K562 (cell line): ENCODE measurements around the gene SOAT2. TPM values are rescaled to one million over a fixed set of nuclear protein-coding genes. Genes with fewer than 3 reads are reported as not detected.

Experiments used
- ATAC-seq: fragments of 200-7000 bp; cut with Tn5 transposase; 3 replicates; pipeline ENCODE4 v1.9.1; 2020; ENCODE audit warnings: moderate library complexity
- BruUV-seq: library from RNA; stranded (reverse); fragments of 400-500 nt; replicated peaks from 2 replicates; lab custom pipeline; 2021; lab: Mats Ljungman, UMichigan
- CTCF ChIA-PET: fragments of 300-600 bp; formaldehyde crosslinking; extraction: SDS; loops from one replicate; lab custom pipeline; 2021; ENCODE audit warnings: low intra/inter-chr PET ratio; lab: Yijun Ruan, JAX
- POLR2A ChIA-PET: fragments of 300-600, 350-650 bp; sonication (Branson Sonifier 250); formaldehyde crosslinking; extraction: SDS; loops from one replicate; lab custom pipeline; 2021; ENCODE audit warnings: antibody characterized with exemption, inconsistent platforms; lab: Yijun Ruan, JAX
- DNase-seq, 4 experiments: peaks; one replicate each; pipeline versions ENCODE4 v3.0.0 to v3.0.0-alpha.2; 2011 to 2018; ENCODE audit warnings: low spot score in 3 of 4, mixed read lengths in 3 of 4; ENCODE audit errors: extremely low read depth in 1 of 4
- FAIRE-seq: peaks from 2 replicates; lab custom pipeline; 2011; peaks lifted over from hg19 to GRCh38; lab: Jason Lieb, UNC
- H2AFZ ChIP-seq: 2 replicates; pipeline ENCODE4 v1.6.0; 2011; ENCODE audit warnings: low read depth, low read length, control low read depth, inconsistent platforms
- H3K27ac ChIP-seq: fragments of 200-600 bp; 3 replicates; pipeline ENCODE4 v1.8.0; 2011; ENCODE audit warnings: low read depth, mild to moderate bottlenecking, control low read depth, inconsistent platforms, low read length, moderate library complexity, mixed read lengths; ENCODE audit errors: extremely low read depth
- H3K27me3 ChIP-seq, 2 experiments: fragments of 300-600 bp in 1 of 2; 2 replicates in 1 of 2; 3 replicates in 1 of 2; pipeline versions ENCODE4 v1.6.0 to v1.8.0; 2011; ENCODE audit warnings: inconsistent platforms in 2 of 2, low read length in 2 of 2, mild to moderate bottlenecking in 1 of 2, mixed read lengths in 1 of 2, moderate library complexity in 1 of 2; ENCODE audit not compliant: control insufficient read depth in 2 of 2, insufficient read depth in 2 of 2
- H3K36me3 ChIP-seq: fragments of 300-600 bp; 3 replicates; pipeline ENCODE4 v1.8.0; 2011; ENCODE audit warnings: mild to moderate bottlenecking, low read length, inconsistent platforms; ENCODE audit not compliant: control insufficient read depth, insufficient read depth
- H3K4me1 ChIP-seq, 2 experiments: fragments of 200-600 bp in 1 of 2; replicated peaks in 1 of 2; 2 replicates in 1 of 2; 3 replicates in 1 of 2; pipeline versions ENCODE4 v1.5.1 to v1.8.0; 2011; ENCODE audit warnings: inconsistent platforms in 2 of 2, low read length in 2 of 2, mild to moderate bottlenecking in 1 of 2, mixed read lengths in 1 of 2, moderate library complexity in 1 of 2; ENCODE audit not compliant: control insufficient read depth in 2 of 2, insufficient read depth in 2 of 2
- H3K4me2 ChIP-seq: 2 replicates; pipeline ENCODE4 v1.6.1; 2011; ENCODE audit warnings: low read length, control low read depth, inconsistent platforms, mixed read lengths; ENCODE audit not compliant: insufficient read depth
- H3K4me3 ChIP-seq: fragments of 200-600 bp; sonication (generic), shearing (Covaris generic); 2 replicates; pipeline ENCODE4 v1.5.1; 2016; ENCODE audit warnings: control low read depth, inconsistent platforms
- H3K79me2 ChIP-seq: fragments of 200-600 bp; 3 replicates; pipeline ENCODE4 v1.8.0; 2011; ENCODE audit warnings: low read length, inconsistent platforms; ENCODE audit not compliant: control insufficient read depth, insufficient read depth
- H3K9ac ChIP-seq, 2 experiments: 2 replicates each; pipeline versions ENCODE4 v1.6.0 to v1.6.1; 2011; ENCODE audit warnings: low read depth in 2 of 2, low read length in 2 of 2, control low read depth in 1 of 2, inconsistent platforms in 1 of 2, mild to moderate bottlenecking in 1 of 2, mixed read lengths in 1 of 2; ENCODE audit not compliant: insufficient read depth in 1 of 2
- H3K9me1 ChIP-seq: one replicate; pipeline ENCODE4 v1.6.0; 2011; ENCODE audit warnings: inconsistent platforms, mild to moderate bottlenecking, low read length, moderate library complexity; ENCODE audit not compliant: control insufficient read depth, insufficient read depth
- H3K9me3 ChIP-seq: replicated peaks from 2 replicates; pipeline ENCODE4 v1.5.1; 2011; ENCODE audit warnings: low read depth, low read length, inconsistent platforms; ENCODE audit not compliant: control insufficient read depth, insufficient read depth
- H4K20me1 ChIP-seq: replicated peaks from 2 replicates; pipeline ENCODE4 v1.6.1; 2011; ENCODE audit warnings: low read length, inconsistent platforms, mixed read lengths; ENCODE audit not compliant: control insufficient read depth, insufficient read depth
- CTCF ChIP-seq, 3 experiments: IDR thresholded peaks in 2 of 3; conservative IDR thresholded peaks in 1 of 3; 2 replicates each; pipeline ENCODE4 v1.5.1; 2011 to 2012; ENCODE audit warnings: low read length in 3 of 3, mild to moderate bottlenecking in 3 of 3, control low read depth in 2 of 3, improper control_type of control experiment in 1 of 3, inconsistent platforms in 1 of 3, low read depth in 1 of 3, mixed read lengths in 1 of 3, moderate library complexity in 1 of 3; ENCODE audit not compliant: insufficient read depth in 2 of 3
- FOXP1 ChIP-seq: sonication (generic); formaldehyde crosslinking; IDR thresholded peaks from 2 replicates; pipeline ENCODE4 v1.8.0; 2022; ENCODE audit warnings: mild to moderate bottlenecking, missing genetic modification reagents
- HOMEZ ChIP-seq: fragments of 250-450 bp; sonication (Bioruptor Pico); IDR thresholded peaks from 2 replicates; pipeline ENCODE4 v1.4.0; 2020; ENCODE audit warnings: mild to moderate bottlenecking, moderate library complexity
- NFIC ChIP-seq: fragments of 450-650 bp; IDR thresholded peaks from 2 replicates; pipeline ENCODE4 v1.6.1; 2017; ENCODE audit warnings: mild to moderate bottlenecking, inconsistent platforms
- POLR2G ChIP-seq: fragments of 200-400 bp; formaldehyde crosslinking; IDR thresholded peaks from 2 replicates; pipeline ENCODE4 v1.6.1; 2017; ENCODE audit warnings: low read depth, mild to moderate bottlenecking, antibody characterized with exemption, low read length, moderate library complexity
- RAD21 ChIP-seq, 2 experiments: fragments of 250-450 bp in 1 of 2; fragments of 450-650 bp in 1 of 2; sonication (Bioruptor Pico) in 1 of 2; formaldehyde crosslinking in 1 of 2; IDR thresholded peaks in 1 of 2; conservative IDR thresholded peaks in 1 of 2; 2 replicates each; pipeline versions ENCODE4 v1.4.0 to v1.8.0; 2020 to 2022; ENCODE audit warnings: mild to moderate bottlenecking in 2 of 2, moderate library complexity in 1 of 2
- TFAP4 ChIP-seq: sonication (generic); formaldehyde crosslinking; IDR thresholded peaks from 2 replicates; pipeline ENCODE4 v1.8.0; 2022; ENCODE audit warnings: missing genetic modification reagents, mild to moderate bottlenecking, moderate library complexity, borderline replicate concordance
- USF1 ChIP-seq: sonication (generic); formaldehyde crosslinking; IDR thresholded peaks from 2 replicates; pipeline ENCODE4 v1.9.0; 2022; ENCODE audit warnings: mild to moderate bottlenecking, missing genetic modification reagents
- ZBTB33 ChIP-seq: sonication (generic); formaldehyde crosslinking; IDR thresholded peaks from 2 replicates; pipeline ENCODE4 v1.8.1; 2023; ENCODE audit warnings: mild to moderate bottlenecking, missing genetic modification reagents
- ZBTB7A ChIP-seq: IDR thresholded peaks from 2 replicates; pipeline ENCODE4 v1.6.1; 2011; ENCODE audit warnings: low read depth, mild to moderate bottlenecking, low read length, moderate library complexity, borderline replicate concordance; ENCODE audit not compliant: control insufficient read depth
- ZKSCAN3 ChIP-seq: fragments of 250-450 bp; sonication (Bioruptor Pico); IDR thresholded peaks from 2 replicates; pipeline ENCODE4 v1.4.0; 2020
- ZNF75A ChIP-seq: fragments of 450-650 bp; formaldehyde crosslinking; IDR thresholded peaks from 2 replicates; pipeline ENCODE4 v1.4.0; 2020; ENCODE audit warnings: mild to moderate bottlenecking
- WGBS: fragments of 100-300 bp; shearing (Covaris generic); methylation state at CpG from one replicate; pipeline ENCODE4 v1.1.6; 2016; ENCODE audit warnings: low coverage, mixed read lengths; ENCODE audit not compliant: insufficient coverage; ENCODE audit errors: missing lambda C conversion rate; 5-methylcytosine and 5-hydroxymethylcytosine counted together
- in situ Hi-C: fragments of 300-500 bp; cut with MboI; formaldehyde crosslinking; loops from 4 replicates; pipeline ENCODE4 v1.15.0; 2018; ENCODE audit warnings: inconsistent platforms, mixed read lengths
- intact Hi-C: fragments of 100-400 bp; cut with micrococcal nuclease; formaldehyde crosslinking; loops from 2 replicates; pipeline ENCODE4 v1.14.2; 2022
- polyA plus RNA-seq, 8 experiments: library from polyadenylated mRNA; depleted of rRNA in 4 of 8; stranded (reverse) in 5 of 8; unstranded in 3 of 8; fragments of >200 nt; fragmentation: Nextera tagmentation in 2 of 8; fragmentation: Illumina TruSeq in 1 of 8; extraction: Ambion mirVana in 2 of 8; extraction: Trizol in 1 of 8; gene quantifications; 2 replicates each; pipeline versions ENCODE4 v1.2.1 to v1.2.3, GENCODE V29; 2011 to 2014; ENCODE audit warnings: inconsistent platforms in 1 of 8, missing spikeins in 1 of 8
- total RNA-seq, 7 experiments: library from RNA; depleted of rRNA in 6 of 7; stranded (reverse); fragments of >200 nt in 6 of 7; fragmentation: Illumina TruSeq in 2 of 7; extraction: Trizol in 2 of 7; gene quantifications; 2 replicates each; pipeline versions ENCODE4 v1.2.1 to v1.2.3, GENCODE V29; 2011 to 2021; ENCODE audit warnings: low replicate concordance in 1 of 7

Gene SOAT2
- total and polyA plus RNA-seq, 9 of the 15 experiments (the other 6 are each of a cell fraction or from before 2014, with no cell fraction given) = 0.04 TPM; not detected in 8

- POLR2A ChIA-PET = interaction anchor here (0.6 to 1.0 kb wide), 3 partner anchors 10 to 238 kb away, joined by 3 to 4 read pairs (median 3); partner anchors contain the start of gene MYG1
- BruUV-seq = no TSS peak
- TF ChIP-seq ZBTB33 (CRISPR knock-in tag) = peak; percentile 88
- TF ChIP-seq CTCF (IDR thresholded peaks at IDR 0.05 in 2 of 3, conservative IDR thresholded peaks at IDR 0.05 in 1 of 3; ENCODE audit: insufficient read depth in 2 of 3, low read depth in 1 of 3, low read length in 3 of 3) = peak; percentile 54 to 69 (median 55)
- TF ChIP-seq TFAP4 (CRISPR knock-in tag) = peak; percentile 30; the same call in 1 of the 2 replicates
- peak; percentile 4; the same call in 1 of the 2 replicates for TF ChIP-seq ZBTB7A
- no peak for TF ChIP-seq ZKSCAN3
- TF ChIP-seq NFIC = peak; percentile 71
- peak; percentile 69; the same call in 1 of the 2 replicates for TF ChIP-seq FOXP1 (CRISPR knock-in tag)
- TF ChIP-seq USF1 (CRISPR knock-in tag) = 0 out of 2 replicates have a peak, but pooled peaks have one; percentile 16
- TF ChIP-seq HOMEZ = no peak
- peak; percentile 55; the same call in 1 of the 2 replicates for TF ChIP-seq POLR2G
- TF ChIP-seq RAD21 (CRISPR knock-in tag; conservative IDR thresholded peaks at IDR 0.05 in 1 of 2, IDR thresholded peaks at IDR 0.05 in 1 of 2) = peak in 1 of 2 experiments; percentile 50; a peak in 2 of 4 replicates
- TF ChIP-seq ZNF75A (CRISPR knock-in tag) = no peak
These were observed 41.8 kb upstream of the SOAT2 start for GRCh38 chr12:53061404-53062010.

More at GRCh38 chr12:53061404-53062010, 41.8 kb upstream of the SOAT2 start:
- Histone ChIP-seq H3K9ac (peak overlapping the region in 1 of 2 experiments; percentile 66; a peak in 1 of 4 replicates), H2AFZ (no peak overlapping the region), H3K9me1 (no peaks in the 10 kb centered on the region), H3K79me2 (no peaks in the 10 kb centered on the region), H3K4me3 (no peak overlapping the region), H3K9me3 (no peaks in the 10 kb centered on the region), H3K4me1 (peaks cover 16 to 55% of the 10 kb centered on the region in 2 experiments; a peak in 4 of 5 replicates), H3K27me3 (no peaks in the 10 kb centered on the region; a peak in 1 of 5 replicates), H4K20me1 (no peaks in the 10 kb centered on the region), H3K36me3 (peaks cover 6% of the 10 kb centered on the region; the same call in 2 of the 3 replicates), H3K4me2 (no peak overlapping the region), H3K27ac (no peak overlapping the region)
- FAIRE-seq (peak; percentile 60), ATAC-seq (peak; percentile 81), DNase-seq (peak in 3 of 4 experiments; percentile 51 to 64 (median 64))
- WGBS = 29% methylated on average over 5 of the region's 5 CpGs
- in situ Hi-C loops = loop anchor here (10.0 kb wide), 1 partner anchor 143 kb away; the partner anchor contains the start of gene ITGB7
- intact Hi-C loops = loop anchor here (10.0 kb wide), 1 partner anchor 443 kb away; the partner anchor contains the start of genes NPFF and TARBP2
- CTCF ChIA-PET = no interaction called here
